Stimulated activated naive CD4-positive, alpha-beta T cell (primary cell): Measurements from ENCODE around the gene RBM3.

Experiments
- DNase-seq, 6 experiments: peaks; one replicate each; lab custom pipeline; 2025; lab: John Stamatoyannopoulos, UW

Gene RBM3

DNA sequence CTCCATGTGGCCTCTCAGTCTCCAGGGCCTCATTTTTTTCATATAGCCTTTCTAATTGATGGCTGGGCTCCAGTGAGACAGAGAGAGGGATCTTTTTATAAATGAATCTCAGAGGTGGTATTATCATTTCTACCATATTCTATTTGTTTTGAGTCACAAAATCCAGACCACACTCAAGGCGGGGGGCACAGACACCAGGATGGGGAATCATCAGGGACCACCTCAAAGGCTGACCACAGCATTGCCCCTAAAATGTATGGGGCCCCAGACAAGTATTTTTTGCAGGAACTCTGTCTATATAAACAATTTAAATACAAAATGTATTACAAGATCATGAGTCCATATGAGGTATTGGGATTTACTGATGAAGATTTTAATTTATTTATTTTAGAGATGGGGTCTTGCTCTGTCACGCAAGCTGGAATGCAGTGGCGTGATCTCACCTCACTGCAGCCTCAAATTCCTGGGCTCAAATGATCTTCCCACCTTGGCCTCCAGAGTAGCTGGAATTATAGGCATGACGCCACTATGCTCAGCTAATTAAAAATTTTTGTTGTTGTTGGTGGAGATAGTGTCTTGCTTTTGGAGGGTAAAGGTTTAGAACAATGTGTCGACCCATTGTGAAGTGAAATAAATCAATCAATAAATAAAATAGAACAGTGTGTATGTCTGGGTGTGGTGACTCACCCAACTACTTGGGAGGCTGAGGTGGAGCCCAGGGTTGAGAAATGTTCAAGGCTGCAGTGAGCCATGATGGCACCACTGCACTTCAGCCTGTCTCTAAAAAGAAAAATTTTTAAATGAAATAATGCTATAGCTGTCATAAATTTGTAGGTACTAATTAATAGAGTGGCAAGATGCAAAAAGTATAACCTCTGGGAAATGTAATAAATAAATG, 52.4 kb downstream of the RBM3 start:
- DNase-seq, result no peak
